Stimulated activated CD4-positive, alpha-beta T cell treated with anti-CD3 and anti-CD28 coated beads, Interleukin-15, amount 100 ng/mL, for 24 hours (primary cell): ENCODE results near the gene ZFP64.
A peak's percentile ranks its signal among the peaks of the same experiment; 100 is the strongest.

Experiments used
- DNase-seq: peaks from one replicate; pipeline ENCODE4 v3.0.0-alpha.2; 2020

The ZFP64 gene

GRCh38 chr20:52103335-52103912 is 88.2 kb downstream of the ZFP64 start:
- peak; percentile 43 for DNase-seq

- DNase-seq: no peak
Measured at GRCh38 chr20:52102559-52102958, 89.0 kb downstream of the ZFP64 start.

GRCh38 chr20:52102126-52102525 is 89.5 kb downstream of the ZFP64 start:
- DNase-seq: no peak
